Sigmoid colon (tissue), 7 donors: ENCODE results near the gene P3H3. TPM values are rescaled to one million over a fixed set of nuclear protein-coding genes. Genes with fewer than 3 reads are reported as not detected.
"Not testable (repeated sequence)": the region's sequence is repeated elsewhere in the genome, so short reads cannot be mapped to it uniquely, and the experiment has no call there.

Experiments used
- DNase-seq: peaks from one replicate; pipeline ENCODE4 v3.0.0-alpha.2; 2019
- H3K27ac ChIP-seq, 4 donors: fragments of 200-600 bp; sonication (generic); one replicate each; pipeline ENCODE4 v1.5.1; 2016 to 2019; ENCODE audit warnings: mild to moderate bottlenecking in 1 of 4
- H3K27me3 ChIP-seq, 3 donors: fragments of 200-600 bp; sonication (generic); one replicate each; pipeline ENCODE4 v1.5.1; 2019; ENCODE audit warnings: mild to moderate bottlenecking in 1 of 3
- H3K36me3 ChIP-seq, 4 donors: fragments of 200-600 bp; sonication (generic); one replicate each; pipeline ENCODE4 v1.5.1; 2016 to 2019
- H3K4me1 ChIP-seq, 4 donors: fragments of 200-600 bp; sonication (generic); one replicate each; pipeline ENCODE4 v1.5.1; 2017 to 2019
- H3K4me3 ChIP-seq, 4 donors: fragments of 200-600 bp; sonication (generic); one replicate each; pipeline ENCODE4 v1.5.1; 2017 to 2019; ENCODE audit warnings: mild to moderate bottlenecking in 2 of 4, moderate library complexity in 1 of 4
- H3K9me3 ChIP-seq, 4 donors: fragments of 200-600 bp in 3 of 4; sonication (generic) in 3 of 4; one replicate each; pipeline versions ENCODE4 v1.5.1 to v1.6.1; 2013 to 2019
- EP300 ChIP-seq, 4 donors: sonication (generic); formaldehyde crosslinking; IDR thresholded peaks; one replicate each; pipeline ENCODE4 v1.6.1; 2017; ENCODE audit warnings: antibody characterized with exemption in 4 of 4
- POLR2A ChIP-seq, 2 donors: fragments of 450-650 bp; IDR thresholded peaks; one replicate each; pipeline ENCODE4 v1.6.1; 2016; ENCODE audit warnings: antibody characterized with exemption in 2 of 2, mild to moderate bottlenecking in 2 of 2, moderate library complexity in 2 of 2
- POLR2AphosphoS5 ChIP-seq, 4 donors: sonication (generic); formaldehyde crosslinking; IDR thresholded peaks; one replicate each; pipeline ENCODE4 v1.6.1; 2017; ENCODE audit warnings: antibody characterized with exemption in 4 of 4
- WGBS, 2 donors: extraction: QIAGEN DNeasy Blood & Tissue Kit; methylation state at CpG; one replicate each; pipeline ENCODE4 v1.1.7; 2013; 5-methylcytosine and 5-hydroxymethylcytosine counted together
- intact Hi-C: fragments of 100-400 bp; cut with DNase I; formaldehyde crosslinking; loops from one replicate; pipeline ENCODE4 v1.15.1; 2023
- polyA plus RNA-seq, 3 donors: library from polyadenylated mRNA; stranded (reverse); fragments of 200-250 nt; gene quantifications; one replicate each; pipeline ENCODE4 v1.2.3, GENCODE V29; 2013
- total RNA-seq, 4 donors: library from RNA; depleted of rRNA; stranded (reverse); fragments of >200 nt; gene quantifications; one replicate each; pipeline ENCODE4 v1.1.0, GENCODE V29; 2016
- TF ChIP-seq, protein P1 (sequence below), 4 experiments: fragments of 450-650 bp in 3 of 4; fragments of 200-600 bp in 1 of 4; IDR thresholded peaks; one replicate each; pipeline ENCODE4 v1.5.1; 2016 to 2019; ENCODE audit warnings: antibody characterized with exemption in 4 of 4, mild to moderate bottlenecking in 3 of 4, moderate library complexity in 2 of 4
- donor health status: healthy with polysubstance abuse.
- donor health status: Bipolar disorder and iron deficiency.
- donor health status: healthy.

P3H3 gene
- total and polyA plus RNA-seq, 7 donors = 0.60 to 69.8 (median 16.4) TPM

DNA sequence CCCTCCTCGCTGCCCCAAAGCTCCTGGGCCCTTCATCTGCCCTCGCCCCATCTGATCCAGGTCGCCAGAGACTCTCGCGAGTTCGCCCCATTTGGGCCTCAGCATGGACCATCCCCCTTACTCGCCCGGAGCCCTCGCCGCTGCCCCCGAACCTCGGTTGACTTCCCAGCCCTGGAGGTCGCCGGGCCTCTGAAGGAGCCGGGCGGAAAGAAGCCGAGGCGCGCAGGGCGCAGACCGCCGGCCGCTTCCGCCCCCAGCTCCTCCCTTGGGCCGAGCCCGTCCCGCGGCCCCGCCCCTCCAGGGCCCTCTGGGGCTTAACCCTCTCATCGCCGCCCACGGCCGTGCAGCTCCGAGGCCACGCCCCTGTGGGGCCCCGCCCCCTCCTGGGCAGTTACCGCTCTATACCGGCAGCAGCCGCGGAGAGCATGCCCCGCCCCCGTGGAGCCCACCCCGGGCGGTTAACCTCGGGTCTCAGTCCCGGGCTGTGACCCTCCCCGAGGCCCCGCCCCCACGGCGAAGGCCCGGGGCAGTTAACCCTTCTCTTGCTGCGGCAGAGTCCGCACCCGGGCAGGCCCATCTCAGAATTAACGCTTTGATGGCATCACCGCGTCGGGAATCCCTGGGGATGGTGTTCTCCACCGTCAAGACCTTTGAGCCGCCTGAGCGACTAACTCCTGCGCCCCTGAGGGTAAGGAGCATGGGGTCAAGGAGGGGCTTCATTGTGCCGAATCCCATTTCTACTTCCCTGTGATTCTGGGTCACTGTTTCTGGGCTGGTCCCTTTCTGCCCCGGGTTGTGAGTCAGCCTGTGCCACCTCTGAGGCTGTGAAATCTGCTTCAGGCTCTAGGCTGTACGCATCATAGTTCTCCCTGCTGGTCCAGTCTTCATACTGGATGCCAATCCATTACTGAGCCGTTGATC lies 45.1 kb downstream of the P3H3 start, which contains the start of gene SPSB2:
TSS of gene SPSB2 (minus strand) at position 210 of the 921 bp plus-strand sequence. CDS start 402 bp downstream, outside the sequence.
- Histone ChIP-seq H3K36me3 (peaks cover 6 to 28% (median 19%) of the 10 kb centered on the region in 4 donors), H3K27me3 (no peaks in the 10 kb centered on the region), H3K4me3 (peak within 1 kb of the TSS; percentile 62 to 85 (median 74)), H3K27ac (peak within 1 kb of the TSS; percentile 84 to 90 (median 88)), H3K9me3 (no peaks in the 10 kb centered on the region), H3K4me1 (peaks cover 0 to 54% (median 41%) of the 10 kb centered on the region in 4 donors)
- WGBS, 2 donors = 1% methylated on average over 66 of the region's 66 CpGs
- intact Hi-C loops = loop anchor here (1.0 to 5.0 kb wide), 3 partner anchors 18 to 64 kb away; no protein-coding TSS in a partner anchor
- peak; percentile 99 for DNase-seq
- TF ChIP-seq, protein P1, sequence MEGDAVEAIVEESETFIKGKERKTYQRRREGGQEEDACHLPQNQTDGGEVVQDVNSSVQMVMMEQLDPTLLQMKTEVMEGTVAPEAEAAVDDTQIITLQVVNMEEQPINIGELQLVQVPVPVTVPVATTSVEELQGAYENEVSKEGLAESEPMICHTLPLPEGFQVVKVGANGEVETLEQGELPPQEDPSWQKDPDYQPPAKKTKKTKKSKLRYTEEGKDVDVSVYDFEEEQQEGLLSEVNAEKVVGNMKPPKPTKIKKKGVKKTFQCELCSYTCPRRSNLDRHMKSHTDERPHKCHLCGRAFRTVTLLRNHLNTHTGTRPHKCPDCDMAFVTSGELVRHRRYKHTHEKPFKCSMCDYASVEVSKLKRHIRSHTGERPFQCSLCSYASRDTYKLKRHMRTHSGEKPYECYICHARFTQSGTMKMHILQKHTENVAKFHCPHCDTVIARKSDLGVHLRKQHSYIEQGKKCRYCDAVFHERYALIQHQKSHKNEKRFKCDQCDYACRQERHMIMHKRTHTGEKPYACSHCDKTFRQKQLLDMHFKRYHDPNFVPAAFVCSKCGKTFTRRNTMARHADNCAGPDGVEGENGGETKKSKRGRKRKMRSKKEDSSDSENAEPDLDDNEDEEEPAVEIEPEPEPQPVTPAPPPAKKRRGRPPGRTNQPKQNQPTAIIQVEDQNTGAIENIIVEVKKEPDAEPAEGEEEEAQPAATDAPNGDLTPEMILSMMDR (IDR thresholded peaks at IDR 0.05) = no peak
- TF ChIP-seq EP300 (IDR thresholded peaks at IDR 0.05) (no peak), POLR2A (IDR thresholded peaks at IDR 0.05) (peak; percentile 72 to 74), POLR2AphosphoS5 (IDR thresholded peaks at IDR 0.05) (peak; percentile 79 to 90 (median 86))

DNA sequence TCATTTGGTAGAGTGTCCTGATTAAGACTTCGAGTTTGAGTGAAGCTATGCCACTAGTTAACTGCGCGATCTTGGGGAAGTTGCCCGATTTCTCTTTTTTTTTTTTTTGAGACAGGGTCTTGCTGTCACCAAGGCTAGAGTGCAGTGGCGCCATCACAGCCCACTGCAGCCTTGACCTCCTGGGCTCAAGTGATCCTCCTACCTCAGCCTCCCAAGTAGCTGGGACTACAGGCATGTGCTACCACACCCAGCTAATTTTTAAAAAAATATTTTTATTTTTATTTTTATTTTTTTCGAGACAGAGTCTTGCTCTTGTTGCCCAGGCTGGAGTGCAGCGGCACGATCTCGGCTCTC lies 45.8 kb downstream of the P3H3 start:
- not testable (repeated sequence) for DNase-seq, H3K9me3 ChIP-seq, H3K27me3 ChIP-seq
- Histone ChIP-seq H3K4me1 (peaks cover 0 to 48% (median 34%) of the 10 kb centered on the region in 4 donors), H3K27ac (peak overlapping the region; percentile 84 to 90 (median 88)), H3K4me3 (peak overlapping the region; percentile 62 to 85 (median 74)), H3K36me3 (peaks cover 6 to 28% (median 19%) of the 10 kb centered on the region in 4 donors)
- intact Hi-C loops = loop anchor here (5.0 kb wide), 2 partner anchors 33 to 63 kb away; no protein-coding TSS in a partner anchor
- 46 to 55% methylated on average over 9 of the region's 9 CpGs for WGBS, 2 donors

DNA sequence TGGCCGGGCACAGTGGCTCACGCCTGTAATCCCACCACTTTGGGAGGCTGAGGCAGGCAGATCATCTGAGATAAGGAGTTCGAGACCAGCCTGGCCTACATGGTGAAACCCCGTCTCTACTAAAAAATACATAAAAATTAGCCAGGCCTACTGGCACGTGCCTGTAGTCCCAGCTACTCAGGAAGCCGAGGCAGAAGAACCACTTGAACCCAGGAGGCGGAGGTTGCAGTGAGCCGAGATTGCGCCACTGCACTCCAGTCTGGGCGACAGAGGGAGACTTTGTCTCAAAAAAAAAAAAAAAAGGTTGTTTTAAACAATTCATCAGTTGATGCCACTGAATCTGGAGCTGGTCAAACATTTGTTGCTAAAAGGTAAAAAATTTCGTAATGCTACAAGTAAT lies 51.6 kb downstream of the P3H3 start:
- DNase-seq, H3K4me3 ChIP-seq, H3K27me3 ChIP-seq, intact Hi-C loops, H3K4me1 ChIP-seq, H3K9me3 ChIP-seq, H3K27ac ChIP-seq: not testable (repeated sequence)
- peaks cover 0 to 16% (median 2%) of the 10 kb centered on the region in 4 donors for H3K36me3 ChIP-seq
- WGBS, 2 donors = 89% methylated on average over 11 of the region's 11 CpGs

DNA sequence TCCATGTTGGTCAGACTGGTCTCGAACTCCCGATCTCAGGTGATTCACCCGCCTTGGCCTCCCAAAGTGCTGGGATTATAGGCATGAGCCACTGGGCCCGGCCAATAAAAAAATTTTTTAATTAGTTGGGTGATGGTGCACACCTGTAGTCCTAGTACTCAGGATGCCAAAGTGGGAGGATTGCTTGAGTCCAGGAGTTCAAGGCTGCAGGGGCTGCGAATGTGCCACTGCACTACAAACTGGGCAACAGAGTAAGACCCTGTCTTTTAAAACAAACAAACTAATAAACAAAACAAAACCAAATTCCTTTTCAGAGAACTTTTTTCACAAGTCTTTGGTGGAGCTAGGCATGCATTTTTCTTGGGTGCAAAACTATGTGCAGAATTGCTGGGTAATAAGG lies 55.0 kb downstream of the P3H3 start:
- DNase-seq = no peak
- H3K27ac ChIP-seq = no peak overlapping the region
- no peaks in the 10 kb centered on the region for H3K27me3 ChIP-seq
- no peak for TF ChIP-seq EP300 (IDR thresholded peaks at IDR 0.05)
- no peak for TF ChIP-seq POLR2AphosphoS5 (IDR thresholded peaks at IDR 0.05)
- TF ChIP-seq POLR2A (IDR thresholded peaks at IDR 0.05) = no peak
- TF ChIP-seq, protein P1 (IDR thresholded peaks at IDR 0.05) = no peak
- intact Hi-C loops = no loop called here
- no peak overlapping the region for H3K4me3 ChIP-seq
- no peaks in the 10 kb centered on the region for H3K9me3 ChIP-seq
- no peaks in the 10 kb centered on the region for H3K4me1 ChIP-seq
- peaks cover 0 to 16% (median 2%) of the 10 kb centered on the region in 4 donors for H3K36me3 ChIP-seq
- WGBS, 2 donors = 94 to 96% methylated on average over 5 of the region's 5 CpGs

DNA sequence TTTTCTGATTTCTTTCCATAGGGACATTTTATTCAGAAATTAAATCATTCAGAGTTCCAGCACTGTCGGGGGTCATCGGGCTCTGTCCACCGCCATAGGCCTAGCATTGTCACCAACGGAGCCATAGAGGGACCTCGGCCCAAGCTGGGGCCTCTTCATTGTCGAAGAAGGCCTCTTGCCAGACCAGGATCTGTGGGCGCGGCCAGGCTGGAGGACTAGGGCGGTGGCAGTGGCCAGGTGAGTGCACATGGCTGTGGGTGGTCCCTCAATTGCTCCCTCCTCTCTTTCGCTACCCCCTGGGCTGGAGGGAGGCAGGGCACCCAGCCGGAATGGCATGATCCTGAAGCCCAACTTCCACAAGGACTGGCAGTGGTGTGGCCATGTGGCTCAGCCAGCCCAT lies 55.5 kb downstream of the P3H3 start:
- no peak overlapping the region for H3K4me3 ChIP-seq
- no peaks in the 10 kb centered on the region for H3K27me3 ChIP-seq

More for the DNA sequence above, 55.5 kb downstream of the P3H3 start:
- DNase-seq = no peak
- Histone ChIP-seq H3K27ac (no peak overlapping the region), H3K9me3 (no peaks in the 10 kb centered on the region), H3K4me1 (no peaks in the 10 kb centered on the region), H3K36me3 (peaks cover 0 to 16% (median 2%) of the 10 kb centered on the region in 4 donors)
- intact Hi-C loops = no loop called here
- WGBS, 2 donors = 89 to 95% methylated on average over 11 of the region's 11 CpGs
- TF ChIP-seq POLR2A (IDR thresholded peaks at IDR 0.05) (no peak), POLR2AphosphoS5 (IDR thresholded peaks at IDR 0.05) (no peak), EP300 (IDR thresholded peaks at IDR 0.05) (no peak)
- TF ChIP-seq, protein P1 (IDR thresholded peaks at IDR 0.05) = no peak
